GM12892 (cell line): ENCODE results near the gene ZMIZ1.

Experiments
- POLR2A ChIP-seq: IDR thresholded peaks from 2 replicates; pipeline ENCODE4 v1.6.1; 2011; ENCODE audit warnings: low read depth, low read length, control low read depth
- POLR2AphosphoS5 ChIP-seq: IDR thresholded peaks from 2 replicates; pipeline ENCODE4 v1.6.1; 2011; ENCODE audit warnings: low read depth, low read length, control low read depth

GRCh38 chr10:79253704-79254103 lies 184.9 kb downstream of the ZMIZ1 start:
- TF ChIP-seq POLR2A (no peak), POLR2AphosphoS5 (no peak)
